GM21723 (cell line): Measurements from ENCODE around the gene MAP4K5.

ENCODE experiments used
- ATAC-seq: cut with Tn5 transposase; IDR thresholded peaks from one replicate; pipeline ENCODE4 v1.9.1; 2021; ENCODE audit warnings: mild to moderate bottlenecking, moderate library complexity; ENCODE audit not compliant: unreplicated experiment

The MAP4K5 gene

DNA sequence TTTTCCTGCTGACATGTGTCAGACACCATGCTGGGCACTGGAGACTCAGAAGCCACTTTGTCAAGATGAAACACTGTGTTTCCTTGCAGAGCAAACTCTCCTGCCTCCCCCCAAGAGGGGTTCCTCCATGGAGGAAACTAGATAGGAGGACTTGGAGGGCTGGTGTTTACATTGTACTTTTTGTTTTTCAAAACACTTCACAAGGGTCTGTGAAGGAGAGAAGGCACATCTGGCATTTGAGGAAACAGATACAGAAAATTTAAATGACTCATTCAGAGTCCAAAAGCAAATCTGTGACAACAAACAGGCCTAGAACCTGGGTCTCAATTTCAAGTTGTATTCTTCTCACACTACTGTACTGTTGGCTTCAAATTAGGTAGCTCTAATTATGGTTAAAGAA, 128.9 kb downstream of the MAP4K5 start:
- ATAC-seq = no peak

GRCh38 chr14:50402965-50403364, 129.4 kb downstream of the MAP4K5 start:
- ATAC-seq = no peak

DNA sequence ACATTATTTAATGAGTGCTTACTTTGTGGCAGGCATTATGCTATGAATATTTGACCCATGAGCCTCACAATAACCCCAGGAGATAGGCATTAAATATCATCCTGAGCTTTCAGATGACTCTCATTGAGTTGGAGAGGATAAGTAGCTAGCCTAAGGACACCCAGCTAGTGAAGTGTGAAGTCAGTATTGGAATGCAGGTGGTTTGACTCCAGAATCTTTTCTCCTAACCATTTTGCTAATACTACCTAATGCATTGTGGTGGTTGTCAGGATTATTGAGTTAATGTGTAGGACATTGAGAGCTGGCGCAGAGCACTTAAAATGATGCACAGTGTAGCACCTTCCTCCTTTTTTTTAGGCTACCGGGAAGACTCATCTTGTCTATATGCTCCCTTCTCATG, 131.9 kb downstream of the MAP4K5 start:
- no peak for ATAC-seq

DNA sequence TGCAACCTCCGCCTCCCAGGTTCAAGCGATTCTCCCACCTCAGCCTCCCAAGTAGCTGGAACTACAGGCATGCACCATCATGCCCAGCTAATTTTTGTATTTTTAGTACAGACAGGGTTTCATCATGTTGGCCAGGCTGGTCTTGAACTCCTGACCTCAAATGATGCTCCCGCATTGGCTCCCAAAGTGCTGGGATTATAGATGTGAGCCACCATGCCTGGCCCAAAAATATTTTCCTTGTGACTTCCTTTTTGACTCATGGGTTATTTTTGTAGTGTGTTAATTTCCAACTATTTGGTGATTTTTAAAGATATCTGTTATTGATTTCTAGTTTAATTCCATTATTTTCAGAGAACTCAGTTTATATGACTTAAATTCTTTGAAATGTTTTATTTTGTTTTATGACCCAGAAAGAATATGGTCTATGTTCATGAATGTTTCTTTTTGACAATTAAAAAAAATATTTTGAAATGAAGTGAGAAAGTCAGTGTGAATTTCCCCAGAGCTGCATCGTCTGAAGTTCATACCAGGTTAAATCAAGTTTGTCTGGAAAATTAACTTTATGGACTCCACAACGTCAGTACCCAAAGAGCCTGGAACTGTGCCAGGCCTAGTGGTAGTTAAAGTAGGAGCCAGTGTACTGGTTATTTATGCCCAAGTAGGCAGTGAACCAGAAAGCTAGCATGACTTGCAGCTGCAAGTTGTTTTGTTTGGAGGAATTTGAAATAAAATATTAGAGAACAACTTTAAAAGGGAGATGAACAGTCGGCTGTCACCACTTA, 132.9 kb downstream of the MAP4K5 start:
- ATAC-seq = no peak

- no peak for ATAC-seq
Observed at GRCh38 chr14:50398189-50398580, 134.2 kb downstream of the MAP4K5 start.

DNA sequence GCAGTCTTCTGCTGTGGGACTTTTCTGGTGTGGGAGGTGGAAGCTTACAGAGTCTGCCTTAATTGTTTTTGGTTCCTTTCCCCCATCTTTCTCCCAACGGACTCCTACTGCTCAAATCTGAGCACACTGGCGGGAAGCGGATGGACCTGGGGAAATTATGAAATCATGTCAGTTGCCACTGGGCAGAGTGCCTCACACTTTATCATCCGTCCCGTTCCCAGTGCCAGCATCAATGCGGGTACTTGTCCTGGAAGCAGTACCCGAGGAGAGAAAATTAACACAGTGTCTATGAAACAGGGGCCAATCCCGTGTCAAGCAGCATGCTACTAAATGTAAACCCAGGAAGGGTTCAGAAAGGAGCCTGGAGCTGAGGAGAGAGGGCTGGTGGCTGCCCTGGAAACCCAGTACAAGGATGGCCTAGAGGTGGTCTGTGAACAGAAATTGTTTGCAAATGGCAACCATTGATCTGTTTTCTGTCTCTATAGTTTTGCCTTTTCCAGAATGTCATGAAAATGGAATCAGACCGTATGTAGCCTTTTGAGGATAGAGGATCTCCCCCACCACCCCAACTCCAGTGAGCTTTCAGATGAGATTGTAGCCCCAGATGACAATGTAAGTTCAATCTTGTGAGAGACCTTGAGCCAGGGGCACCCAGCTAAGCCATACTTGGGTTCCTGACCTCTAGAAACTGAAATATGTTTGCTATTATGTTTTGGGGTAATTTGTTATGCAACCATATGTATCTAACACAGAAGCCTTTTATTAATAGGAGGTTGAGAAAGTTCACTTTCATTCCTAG, 134.8 kb downstream of the MAP4K5 start:
- ATAC-seq = peak; percentile 8

DNA sequence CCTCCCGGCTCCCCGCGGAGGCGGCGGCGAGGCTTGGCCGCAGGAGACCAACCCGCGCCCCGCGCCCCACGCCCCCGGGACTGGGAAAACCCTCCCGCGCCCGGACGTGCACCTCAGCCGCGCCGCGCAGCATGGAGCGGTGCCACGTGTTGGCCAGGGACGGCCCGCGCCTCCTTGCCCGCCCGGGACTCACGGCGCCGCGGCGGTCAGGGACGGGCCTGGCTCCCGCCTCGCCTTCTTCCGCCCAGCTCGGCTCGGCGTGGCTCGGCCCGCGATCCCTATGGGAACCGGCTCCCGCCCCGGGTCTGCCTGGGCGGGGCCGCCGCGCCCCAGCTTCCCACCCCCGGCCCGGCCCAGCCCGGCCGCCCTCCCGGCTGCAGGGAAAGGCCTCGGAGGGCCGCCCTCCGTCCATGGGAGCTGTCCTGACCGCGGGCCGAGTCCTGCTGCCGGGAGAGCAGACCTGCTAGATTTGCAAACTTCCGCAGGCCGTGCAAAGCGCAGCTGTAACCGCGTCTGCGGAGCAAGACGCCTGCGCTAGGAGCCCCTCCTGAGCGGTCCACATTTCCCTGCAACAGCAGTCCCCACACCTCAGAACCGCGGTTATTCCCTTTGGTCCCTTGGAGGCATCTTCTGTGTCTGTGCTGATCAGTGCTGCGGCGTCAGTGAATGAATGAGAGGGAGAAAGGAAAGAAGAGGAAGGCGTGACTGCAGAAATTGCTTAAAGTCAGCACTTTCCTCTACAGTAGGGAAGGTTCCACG, 135.6 kb downstream of the MAP4K5 start, which contains the start of gene CDKL1:
Gene CDKL1, minus strand, starts transcription at position 251 of the 759 bp plus-strand sequence. CDS start 1,013 bp downstream, outside the sequence.
- ATAC-seq = peak; percentile 57

GRCh38 chr14:50395448-50395847, 136.9 kb downstream of the MAP4K5 start:
- ATAC-seq = no peak

DNA sequence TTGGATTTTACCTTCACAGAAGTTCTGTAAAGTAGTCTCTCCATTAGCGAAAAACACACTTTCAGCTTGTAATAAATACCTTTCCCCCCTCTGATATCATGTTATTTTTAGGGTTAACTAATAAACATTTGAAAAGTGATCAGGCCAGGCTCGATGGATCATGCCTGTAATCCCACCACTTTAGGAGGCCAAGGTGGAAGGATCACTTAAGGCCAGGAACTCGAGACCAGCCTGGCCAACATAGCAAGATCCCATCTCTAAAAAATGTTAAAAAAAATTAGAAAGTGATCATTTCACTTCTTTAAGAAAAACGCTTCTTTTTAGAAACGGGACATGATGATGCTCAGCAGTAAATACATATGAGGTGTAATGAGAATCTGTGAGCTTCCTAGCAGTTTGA, 137.7 kb downstream of the MAP4K5 start:
- ATAC-seq = no peak

GRCh38 chr14:50389668-50390441, 142.5 kb downstream of the MAP4K5 start:
- ATAC-seq = no peak

DNA sequence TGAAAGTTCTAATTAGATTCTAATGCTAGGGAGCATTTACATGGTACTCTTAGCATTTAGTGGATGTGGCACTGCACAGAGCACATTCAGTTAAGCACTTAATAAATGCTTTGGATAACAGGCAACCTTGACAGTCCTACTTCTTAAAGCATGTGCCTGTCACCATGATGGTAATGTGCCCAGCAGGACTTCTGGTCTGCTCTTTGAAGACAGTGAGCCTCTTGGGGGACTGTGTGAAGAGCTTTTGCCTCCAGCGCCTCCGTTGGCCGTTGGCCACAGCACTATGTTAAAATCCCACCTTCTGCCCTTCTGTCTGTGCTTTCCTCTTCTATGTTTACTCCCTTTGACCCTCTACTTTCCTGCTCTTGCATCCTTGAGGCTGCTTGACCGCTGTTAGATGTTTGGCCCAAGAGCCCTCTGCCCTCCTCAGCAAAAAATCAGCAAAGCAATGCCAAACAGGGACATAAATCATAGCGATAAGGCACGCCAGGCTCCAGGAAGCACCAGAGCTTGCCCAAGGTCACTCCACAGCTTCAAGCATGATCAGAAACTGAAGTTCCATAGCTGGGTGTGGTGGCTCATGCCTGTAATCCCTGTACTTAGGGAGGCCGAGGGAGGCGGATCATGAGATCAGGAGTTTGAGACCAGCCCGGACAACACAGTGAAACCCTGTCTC, 144.0 kb downstream of the MAP4K5 start:
- ATAC-seq = no peak

- ATAC-seq = no peak
Observed at GRCh38 chr14:50387548-50387947, 144.8 kb downstream of the MAP4K5 start.

GRCh38 chr14:50383618-50384225, 148.6 kb downstream of the MAP4K5 start:
- ATAC-seq = no peak

GRCh38 chr14:50381823-50382287, 150.5 kb downstream of the MAP4K5 start:
- no peak for ATAC-seq

- ATAC-seq = no peak
Observed at GRCh38 chr14:50381008-50381407, 151.4 kb downstream of the MAP4K5 start.

DNA sequence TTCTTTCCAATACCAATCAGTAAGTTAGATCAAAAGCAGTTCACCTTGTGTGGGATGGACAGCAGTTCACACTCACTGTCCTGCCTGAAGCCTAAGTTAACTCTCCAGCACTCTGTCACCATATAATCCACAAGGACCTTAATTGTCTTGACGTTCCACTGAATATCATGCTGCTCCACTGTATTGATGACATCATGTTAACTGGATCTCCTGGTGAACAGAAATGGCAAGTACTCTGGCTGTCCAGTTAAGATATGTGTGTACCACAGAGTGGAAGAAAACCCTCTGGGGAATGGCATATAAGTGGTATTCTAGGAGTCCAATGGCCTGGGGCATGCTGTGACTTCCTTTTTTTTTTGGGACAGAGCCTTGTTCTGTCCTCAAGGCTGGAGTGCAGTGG, 151.9 kb downstream of the MAP4K5 start:
- ATAC-seq = no peak

DNA sequence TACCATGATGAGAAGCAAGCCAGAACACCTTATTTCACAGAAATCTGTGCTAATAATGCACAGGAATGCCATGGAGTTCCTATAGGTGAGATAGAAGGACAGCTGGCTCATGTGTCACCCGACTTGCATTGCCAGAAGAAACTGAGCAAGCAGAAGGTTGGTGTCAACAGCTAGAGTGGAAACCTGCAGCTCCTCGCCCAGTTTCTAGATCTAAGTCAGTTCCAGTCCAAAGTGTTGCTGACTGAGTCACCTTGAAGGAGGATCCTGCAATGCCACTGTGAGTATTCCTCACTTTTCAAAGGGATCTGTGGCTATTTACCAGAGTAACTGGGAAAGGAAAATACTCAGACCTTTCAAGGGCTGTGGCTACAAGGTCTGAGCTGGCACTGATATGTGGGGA, 152.8 kb downstream of the MAP4K5 start:
- ATAC-seq = no peak

GRCh38 chr14:50377550-50378085, 154.8 kb downstream of the MAP4K5 start:
- ATAC-seq = no peak

GRCh38 chr14:50375760-50376159, 156.6 kb downstream of the MAP4K5 start:
- ATAC-seq = no peak
